Lung (tissue), 12 donors: ENCODE data around the gene COPS7A. TPM values are rescaled to one million over a fixed set of nuclear protein-coding genes. Genes with fewer than 3 reads are reported as not detected.

Experiments
- ATAC-seq: fragments of 200-7000 bp; cut with Tn5 transposase; one replicate; pipeline ENCODE4 v1.9.1; 2020; ENCODE audit warnings: moderate number of reproducible peaks; ENCODE audit not compliant: insufficient read depth, low FRiP score
- DNase-seq, 3 donors: peaks; one replicate each; pipeline ENCODE4 v3.0.0-alpha.2; 2013 to 2017
- H3K27ac ChIP-seq, 2 donors: one replicate each; pipeline ENCODE4 v1.5.1; 2013; ENCODE audit warnings: mild to moderate bottlenecking in 2 of 2, moderate library complexity in 2 of 2, control low read depth in 1 of 2, inconsistent platforms in 1 of 2, low read depth in 1 of 2, low read length in 1 of 2
- H3K27me3 ChIP-seq, 3 donors: one replicate each; pipeline ENCODE4 v1.5.1; 2013; ENCODE audit warnings: low read length in 2 of 3; ENCODE audit not compliant: control insufficient read depth in 3 of 3, insufficient read depth in 3 of 3
- H3K36me3 ChIP-seq, 4 donors: one replicate each; pipeline ENCODE4 v1.5.1; 2013; ENCODE audit warnings: low read length in 4 of 4, mild to moderate bottlenecking in 1 of 4, moderate library complexity in 1 of 4; ENCODE audit not compliant: control insufficient read depth in 4 of 4, insufficient read depth in 4 of 4
- H3K4me1 ChIP-seq, 5 donors: one replicate each; pipeline ENCODE4 v1.5.1; 2013; ENCODE audit warnings: low read length in 5 of 5, mild to moderate bottlenecking in 2 of 5, moderate library complexity in 1 of 5; ENCODE audit not compliant: control insufficient read depth in 5 of 5, insufficient read depth in 5 of 5
- H3K4me3 ChIP-seq: one replicate; pipeline ENCODE4 v1.5.1; 2013; ENCODE audit warnings: mild to moderate bottlenecking, control low read depth, moderate library complexity
- H3K9ac ChIP-seq, 2 donors: one replicate each; pipeline ENCODE4 v1.5.1; 2013; ENCODE audit warnings: low read length in 2 of 2, control low read depth in 1 of 2; ENCODE audit not compliant: insufficient read depth in 1 of 2
- H3K9me3 ChIP-seq, 4 donors: one replicate each; pipeline ENCODE4 v1.5.1; 2013; ENCODE audit warnings: low read length in 3 of 4, mild to moderate bottlenecking in 1 of 4, moderate library complexity in 1 of 4; ENCODE audit not compliant: control insufficient read depth in 4 of 4, insufficient read depth in 3 of 4
- CTCF ChIP-seq: IDR thresholded peaks from 2 replicates; pipeline ENCODE4 v1.5.1; 2012; ENCODE audit warnings: mild to moderate bottlenecking; ENCODE audit errors: control extremely low read depth, extremely low read depth
- WGBS, 2 donors: extraction: QIAGEN DNeasy Blood & Tissue Kit; methylation state at CpG; one replicate each; pipeline ENCODE4 v1.1.7; 2013; 5-methylcytosine and 5-hydroxymethylcytosine counted together
- polyA plus RNA-seq, 2 donors: library from polyadenylated mRNA; stranded (reverse); fragments of 200-250 nt; gene quantifications; one replicate each; pipeline ENCODE4 v1.2.1, GENCODE V29; 2013
- total RNA-seq, 2 donors: library from RNA; depleted of rRNA in 1 of 2; stranded (reverse); fragments of >200 nt in 1 of 2; gene quantifications; one replicate each; pipeline ENCODE4 v1.2.1, GENCODE V29; 2014 to 2021
- donor health status: control.
- donor health status: control.
- donor health status: Bipolar disorder and iron deficiency.
- donor health status: healthy.
- donor health status: DM: yes; HTN: yes; CAD: no.

The COPS7A gene
- total and polyA plus RNA-seq, 4 donors = 40.1 to 74.7 (median 61.2) TPM

DNA sequence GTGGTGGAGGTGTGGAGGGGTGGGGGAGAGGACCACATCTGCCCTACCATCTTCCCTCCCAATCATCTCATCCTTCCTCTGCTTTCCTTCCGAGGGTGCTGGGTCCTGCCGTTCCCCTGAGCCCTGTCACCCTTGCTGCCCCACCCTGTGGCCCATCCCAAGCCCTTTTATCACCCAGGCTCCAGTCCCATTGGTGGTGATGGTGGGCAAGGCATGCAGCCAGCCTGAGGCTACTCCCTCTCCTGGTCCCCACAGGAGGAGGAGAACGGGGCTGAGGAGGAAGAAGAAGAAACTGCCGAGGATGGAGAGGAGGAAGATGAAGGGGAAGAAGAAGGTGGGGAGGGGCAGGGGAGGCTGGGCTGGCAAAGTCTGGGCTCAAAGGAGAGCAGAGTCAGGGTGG is 45.8 kb downstream of the COPS7A start:
- H3K27ac ChIP-seq = no peak overlapping the region
- H3K9ac ChIP-seq = no peak overlapping the region
- H3K36me3 ChIP-seq = peaks cover 0 to 26% (median 14%) of the 10 kb centered on the region in 4 donors
- no peak overlapping the region for H3K4me3 ChIP-seq
- 50 to 74% methylated on average over 4 of the region's 4 CpGs for WGBS, 2 donors
- H3K9me3 ChIP-seq = peaks cover 0 to 2% (median 0%) of the 10 kb centered on the region in 4 donors
- peaks cover 0 to 2% (median 0%) of the 10 kb centered on the region in 3 donors for H3K27me3 ChIP-seq
- DNase-seq = no peak
- no peak for ATAC-seq
- no peak for TF ChIP-seq CTCF
- H3K4me1 ChIP-seq = peaks cover 13 to 51% (median 28%) of the 10 kb centered on the region in 5 donors

DNA sequence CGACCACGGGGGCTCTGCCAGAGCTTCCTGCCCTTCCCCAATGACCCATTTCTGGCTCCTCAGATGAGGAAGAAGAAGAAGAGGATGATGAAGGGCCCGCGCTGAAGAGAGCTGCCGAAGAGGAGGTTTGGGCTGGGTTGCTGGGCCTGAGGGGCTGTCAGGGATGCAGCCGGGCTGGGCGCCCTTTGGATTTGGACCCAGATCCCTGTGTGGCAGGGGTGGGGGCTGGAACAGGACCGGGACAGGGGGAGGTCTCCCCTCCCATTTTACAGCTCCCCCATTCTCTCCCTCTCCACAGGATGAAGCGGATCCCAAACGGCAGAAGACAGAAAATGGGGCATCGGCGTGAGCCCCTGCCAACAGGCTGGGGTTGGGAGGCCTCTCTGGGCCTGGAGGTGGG is 46.2 kb downstream of the COPS7A start:
- WGBS, 2 donors = 77 to 86% methylated on average over 12 of the region's 12 CpGs
- peaks cover 13 to 47% (median 23%) of the 10 kb centered on the region in 5 donors for H3K4me1 ChIP-seq
- peaks cover 0 to 2% (median 0%) of the 10 kb centered on the region in 3 donors for H3K27me3 ChIP-seq
- no peak for DNase-seq
- peaks cover 0 to 28% (median 14%) of the 10 kb centered on the region in 4 donors for H3K36me3 ChIP-seq
- H3K4me3 ChIP-seq = no peak overlapping the region
- no peak for ATAC-seq
- H3K9me3 ChIP-seq = peaks cover 0 to 2% (median 0%) of the 10 kb centered on the region in 4 donors
- TF ChIP-seq CTCF = no peak
- H3K27ac ChIP-seq = no peak overlapping the region
- H3K9ac ChIP-seq = no peak overlapping the region

GRCh38 chr12:6770600-6770999 is 46.8 kb downstream of the COPS7A start:
- Histone ChIP-seq H3K4me3 (no peak overlapping the region), H3K9me3 (peaks cover 0 to 2% (median 0%) of the 10 kb centered on the region in 4 donors), H3K27ac (no peak overlapping the region), H3K4me1 (peaks cover 8 to 42% (median 18%) of the 10 kb centered on the region in 5 donors), H3K9ac (no peak overlapping the region), H3K27me3 (peaks cover 0 to 2% (median 0%) of the 10 kb centered on the region in 3 donors), H3K36me3 (peaks cover 0 to 28% (median 14%) of the 10 kb centered on the region in 4 donors)
- DNase-seq (no peak), ATAC-seq (no peak)
- WGBS, 2 donors = 88 to 91% methylated on average over 10 of the region's 10 CpGs
- TF ChIP-seq CTCF = no peak

- Histone ChIP-seq H3K36me3 (peaks cover 0 to 28% (median 14%) of the 10 kb centered on the region in 4 donors), H3K9ac (no peak overlapping the region), H3K4me1 (peaks cover 7 to 39% (median 17%) of the 10 kb centered on the region in 5 donors), H3K27ac (peak overlapping the region in 1 of 2 donors; percentile 34), H3K27me3 (peaks cover 0 to 2% (median 0%) of the 10 kb centered on the region in 3 donors), H3K4me3 (no peak overlapping the region), H3K9me3 (peaks cover 0 to 2% (median 0%) of the 10 kb centered on the region in 4 donors)
- 86 to 87% methylated on average over 4 of the region's 4 CpGs for WGBS, 2 donors
- peak in 1 of 3 donors; percentile 33 for DNase-seq
- ATAC-seq = no peak
- no peak for TF ChIP-seq CTCF
Measured at GRCh38 chr12:6771091-6771495, 47.2 kb downstream of the COPS7A start.
